SK-N-MC (cell line): ENCODE measurements around the gene SPRING1.

Experiments used
- EZH2 ChIP-seq: fragments of 200-600 bp; sonication (generic); IDR thresholded peaks from one replicate; pipeline ENCODE4 v1.6.1; 2017; ENCODE audit warnings: antibody characterized with exemption
- FOXP2 ChIP-seq: optimal IDR thresholded peaks from 2 replicates; pipeline ENCODE3; 2011; ENCODE audit warnings: mild to moderate bottlenecking, moderate library complexity; ENCODE audit not compliant: insufficient read depth; ENCODE audit errors: extremely low read length, control extremely low read depth
- POLR2AphosphoS5 ChIP-seq: IDR thresholded peaks from 2 replicates; pipeline ENCODE4 v1.6.1; 2012; ENCODE audit warnings: mild to moderate bottlenecking, low read depth, low read length, borderline replicate concordance

DNA sequence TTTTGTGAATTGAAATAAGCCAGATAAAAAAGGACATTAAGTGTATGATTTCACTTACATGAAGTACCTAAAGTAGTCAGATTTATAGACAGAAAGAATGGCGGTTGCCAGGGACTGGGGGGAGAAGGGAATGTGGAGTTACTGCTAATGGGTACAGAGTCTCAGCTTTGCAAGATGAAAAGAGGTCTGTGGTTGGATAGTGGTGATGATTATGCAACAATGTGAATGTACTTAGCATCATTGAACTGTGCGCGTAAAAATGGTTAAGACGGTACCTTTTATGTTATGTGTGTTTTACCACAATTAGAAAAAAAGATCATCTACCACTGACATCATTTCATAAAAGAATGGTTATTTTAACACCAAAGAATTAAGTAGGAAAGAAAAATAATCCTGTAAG lies 36.2 kb upstream of the SPRING1 start:
- no peak for TF ChIP-seq EZH2
- no peak for TF ChIP-seq POLR2AphosphoS5
- TF ChIP-seq FOXP2 = no peak
